Upper lobe of right lung (tissue), 1 donor: ENCODE data around the gene CHSY1. TPM values are rescaled to one million over a fixed set of nuclear protein-coding genes. Genes with fewer than 3 reads are reported as not detected.

Experiments
- ATAC-seq: fragments of 200-7000 bp; cut with Tn5 transposase; one replicate; pipeline ENCODE4 v1.9.1; 2020; ENCODE audit warnings: mild to moderate bottlenecking, moderate library complexity
- DNase-seq: peaks from one replicate; pipeline ENCODE4 v3.0.0-alpha.2; 2020
- H3K27ac ChIP-seq: fragments of 200-600 bp; one replicate; pipeline ENCODE4 v1.8.0; 2022
- H3K27me3 ChIP-seq: fragments of 200-600 bp; one replicate; pipeline ENCODE4 v1.8.0; 2022; ENCODE audit warnings: mild to moderate bottlenecking
- H3K36me3 ChIP-seq: fragments of 200-600 bp; one replicate; pipeline ENCODE4 v1.8.0; 2022
- H3K4me1 ChIP-seq: fragments of 200-600 bp; one replicate; pipeline ENCODE4 v1.8.0; 2022
- H3K4me3 ChIP-seq: fragments of 200-600 bp; one replicate; pipeline ENCODE4 v1.8.0; 2022; ENCODE audit warnings: mild to moderate bottlenecking
- H3K9me3 ChIP-seq: fragments of 200-600 bp; one replicate; pipeline ENCODE4 v1.8.0; 2022
- CTCF ChIP-seq: fragments of 200-600 bp; IDR thresholded peaks from one replicate; pipeline ENCODE4 v1.8.0; 2022; ENCODE audit warnings: antibody characterized with exemption
- intact Hi-C: fragments of 100-400 bp; cut with DNase I; formaldehyde crosslinking; loops from one replicate; pipeline ENCODE4 v1.11.0; 2022
- total RNA-seq: library from RNA; stranded (reverse); fragmentation: NEBNext Ultra II Directional; extraction: Animal tissue kit (Norgen Biotek cat#: 25700); gene quantifications from one replicate; pipeline ENCODE4 v1.2.1, GENCODE V29; 2021
- donor health status: DM: no; HTN: yes; CAD: no; lungs with severe emphysema.

CHSY1 gene
- total RNA-seq, 1 donor from 2014 or later, result 40.6 TPM

GRCh38 chr15:101158166-101159095 lies 93.4 kb downstream of the CHSY1 start:
- TF ChIP-seq CTCF, result no peak
- Histone ChIP-seq H3K4me1 (no peaks in the 10 kb centered on the region), H3K36me3 (no peaks in the 10 kb centered on the region), H3K9me3 (no peaks in the 10 kb centered on the region), H3K27me3 (no peaks in the 10 kb centered on the region), H3K4me3 (no peak overlapping the region), H3K27ac (no peak overlapping the region)
- intact Hi-C loops, result no loop called here
- DNase-seq (no peak), ATAC-seq (no peak)

- Histone ChIP-seq H3K9me3 (no peaks in the 10 kb centered on the region), H3K4me3 (no peak overlapping the region), H3K36me3 (no peaks in the 10 kb centered on the region), H3K27ac (no peak overlapping the region), H3K4me1 (no peaks in the 10 kb centered on the region), H3K27me3 (no peaks in the 10 kb centered on the region)
- intact Hi-C loops, result no loop called here
- DNase-seq, result no peak
- no peak for ATAC-seq
- no peak for TF ChIP-seq CTCF
Measured at GRCh38 chr15:101157721-101158120, 94.1 kb downstream of the CHSY1 start.

- H3K4me3 ChIP-seq, result no peak overlapping the region
- no peak overlapping the region for H3K27ac ChIP-seq
- intact Hi-C loops, result no loop called here
- no peak for DNase-seq
- no peaks in the 10 kb centered on the region for H3K9me3 ChIP-seq
- no peaks in the 10 kb centered on the region for H3K27me3 ChIP-seq
- ATAC-seq, result no peak
- H3K4me1 ChIP-seq, result no peaks in the 10 kb centered on the region
- TF ChIP-seq CTCF, result no peak
- H3K36me3 ChIP-seq, result no peaks in the 10 kb centered on the region
Measured at GRCh38 chr15:101156509-101157159, 95.2 kb downstream of the CHSY1 start.

- intact Hi-C loops, result no loop called here
- Histone ChIP-seq H3K36me3 (no peaks in the 10 kb centered on the region), H3K27me3 (no peaks in the 10 kb centered on the region), H3K4me3 (no peak overlapping the region), H3K4me1 (no peaks in the 10 kb centered on the region), H3K9me3 (no peaks in the 10 kb centered on the region), H3K27ac (no peak overlapping the region)
- no peak for DNase-seq
- no peak for TF ChIP-seq CTCF
- no peak for ATAC-seq
Measured at GRCh38 chr15:101156061-101156460, 95.8 kb downstream of the CHSY1 start.

- no peaks in the 10 kb centered on the region for H3K4me1 ChIP-seq
- H3K9me3 ChIP-seq, result no peaks in the 10 kb centered on the region
- intact Hi-C loops, result no loop called here
- no peaks in the 10 kb centered on the region for H3K36me3 ChIP-seq
- H3K27me3 ChIP-seq, result no peaks in the 10 kb centered on the region
- DNase-seq (no peak), ATAC-seq (no peak)
- no peak for TF ChIP-seq CTCF
- no peak overlapping the region for H3K4me3 ChIP-seq
- no peak overlapping the region for H3K27ac ChIP-seq
Measured at GRCh38 chr15:101153801-101154656, 97.8 kb downstream of the CHSY1 start.
